ENCODE results near the gene KCNK15. TPM values are rescaled to one million over a fixed set of nuclear protein-coding genes. Genes with fewer than 3 reads are reported as not detected.
A peak's percentile ranks its signal among the peaks of the same experiment; 100 is the strongest.

Gene KCNK15
- total RNA-seq, 1 experiment from 2014 or later, result 0.33 TPM

DNA sequence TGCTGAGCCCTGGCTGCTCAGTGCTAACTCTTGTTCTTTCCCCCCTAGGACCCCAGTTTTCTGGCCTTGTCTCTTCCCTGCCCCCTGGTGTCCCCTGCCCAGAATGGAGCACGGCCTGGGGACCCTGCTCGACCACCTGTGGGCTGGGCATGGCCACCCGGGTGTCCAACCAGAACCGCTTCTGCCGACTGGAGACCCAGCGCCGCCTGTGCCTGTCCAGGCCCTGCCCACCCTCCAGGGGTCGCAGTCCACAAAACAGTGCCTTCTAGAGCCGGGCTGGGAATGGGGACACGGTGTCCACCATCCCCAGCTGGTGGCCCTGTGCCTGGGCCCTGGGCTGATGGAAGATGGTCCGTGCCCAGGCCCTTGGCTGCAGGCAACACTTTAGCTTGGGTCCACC lies 18.6 kb upstream of the KCNK15 start:
- Histone ChIP-seq H2BK120ac (ENCODE audit: low read depth, low read length, poor library complexity, severe bottlenecking) (no peak overlapping the region), H2BK20ac (ENCODE audit: low read depth, low read length, poor library complexity, severe bottlenecking) (no peak overlapping the region), H3K4me1 (ENCODE audit: insufficient read depth, low read length) (no peaks in the 10 kb centered on the region; the same call in 1 of the 2 replicates), H4K91ac (ENCODE audit: insufficient read length, low read depth, low read length) (no peak overlapping the region), H3T11ph (ENCODE audit: low read length) (no peak overlapping the region), H3K23ac (ENCODE audit: insufficient read length, low read depth, low read length) (no peak overlapping the region), H2BK12ac (ENCODE audit: insufficient read length, low read depth, low read length) (no peak overlapping the region), H2AK5ac (ENCODE audit: insufficient read length, low read length) (no peak overlapping the region), H3K9ac (ENCODE audit: extremely low read depth, insufficient read length, low read length) (no peak overlapping the region), H3K79me1 (ENCODE audit: insufficient read depth, low read depth, low read length, poor library complexity, severe bottlenecking) (no peaks in the 10 kb centered on the region), H3K4ac (ENCODE audit: low read depth, low read length) (no peak overlapping the region), H3K18ac (ENCODE audit: insufficient read length, low read depth, low read length) (no peak overlapping the region), H4K5ac (ENCODE audit: insufficient read length, low read depth, low read length) (no peak overlapping the region), H3K27ac (ENCODE audit: insufficient read length, low read depth, low read length) (no peak overlapping the region), H3K4me2 (ENCODE audit: insufficient read depth, insufficient read length, low read length) (no peak overlapping the region), H3K14ac (ENCODE audit: insufficient read depth, low read length) (no peak overlapping the region), H3K79me2 (ENCODE audit: insufficient read depth, low read length) (no peaks in the 10 kb centered on the region), H3K23me2 (ENCODE audit: insufficient read length, low read depth, low read length, poor library complexity, severe bottlenecking) (no peaks in the 10 kb centered on the region), H4K8ac (replicated peaks; ENCODE audit: insufficient read length, low read depth, low read length) (no peak overlapping the region), H3K56ac (ENCODE audit: insufficient read length, low read depth, low read length) (no peak overlapping the region), H3K9me3 (ENCODE audit: control insufficient read depth, low read depth, low read length) (no peaks in the 10 kb centered on the region), H3K27me3 (ENCODE audit: insufficient read depth, low read length) (no peaks in the 10 kb centered on the region), H2BK5ac (ENCODE audit: insufficient read length, low read length) (no peak overlapping the region), H2BK15ac (ENCODE audit: low read depth, low read length) (no peak overlapping the region), H4K20me1 (ENCODE audit: control insufficient read depth, insufficient read depth, insufficient read length) (no peaks in the 10 kb centered on the region), H2AFZ (ENCODE audit: low read length) (no peak overlapping the region)
- TF ChIP-seq, protein P1, sequence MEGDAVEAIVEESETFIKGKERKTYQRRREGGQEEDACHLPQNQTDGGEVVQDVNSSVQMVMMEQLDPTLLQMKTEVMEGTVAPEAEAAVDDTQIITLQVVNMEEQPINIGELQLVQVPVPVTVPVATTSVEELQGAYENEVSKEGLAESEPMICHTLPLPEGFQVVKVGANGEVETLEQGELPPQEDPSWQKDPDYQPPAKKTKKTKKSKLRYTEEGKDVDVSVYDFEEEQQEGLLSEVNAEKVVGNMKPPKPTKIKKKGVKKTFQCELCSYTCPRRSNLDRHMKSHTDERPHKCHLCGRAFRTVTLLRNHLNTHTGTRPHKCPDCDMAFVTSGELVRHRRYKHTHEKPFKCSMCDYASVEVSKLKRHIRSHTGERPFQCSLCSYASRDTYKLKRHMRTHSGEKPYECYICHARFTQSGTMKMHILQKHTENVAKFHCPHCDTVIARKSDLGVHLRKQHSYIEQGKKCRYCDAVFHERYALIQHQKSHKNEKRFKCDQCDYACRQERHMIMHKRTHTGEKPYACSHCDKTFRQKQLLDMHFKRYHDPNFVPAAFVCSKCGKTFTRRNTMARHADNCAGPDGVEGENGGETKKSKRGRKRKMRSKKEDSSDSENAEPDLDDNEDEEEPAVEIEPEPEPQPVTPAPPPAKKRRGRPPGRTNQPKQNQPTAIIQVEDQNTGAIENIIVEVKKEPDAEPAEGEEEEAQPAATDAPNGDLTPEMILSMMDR (conservative IDR thresholded peaks at IDR 0.05), result peak; percentile 27; the same call in 1 of the 3 replicates
- Mint-ChIP-seq H3K27ac (no peak overlapping the region), H3K36me3 (ENCODE audit: insufficient read depth in 1 of 3, low read depth in 3 of 3) (no peaks in the 10 kb centered on the region), H3K9me3 (no peaks in the 10 kb centered on the region), H3K27me3 (ENCODE audit: low read depth) (no peaks in the 10 kb centered on the region), H3K4me3 (no peak overlapping the region), H3K4me1 (peaks cover 24 to 34% of the 10 kb centered on the region in 2 experiments)
- no CpG with 5 or more reads among the region's 11 CpGs for WGBS (ENCODE audit: extremely low coverage, insufficient read length, low lambda C conversion rate)
- DNase-seq, result no peak
